Measurements from ENCODE around the gene EEFSEC.

The EEFSEC gene

GRCh38 chr3:128275316-128276145, 122.2 kb downstream of the EEFSEC start:
- DNase-seq: no peak

GRCh38 chr3:128276146-128276435, 122.8 kb downstream of the EEFSEC start:
- DNase-seq: no peak

- no peak for DNase-seq
Measured at GRCh38 chr3:128276577-128277183, 123.4 kb downstream of the EEFSEC start.

GRCh38 chr3:128277378-128278069, 124.2 kb downstream of the EEFSEC start:
- no peak for DNase-seq

DNA sequence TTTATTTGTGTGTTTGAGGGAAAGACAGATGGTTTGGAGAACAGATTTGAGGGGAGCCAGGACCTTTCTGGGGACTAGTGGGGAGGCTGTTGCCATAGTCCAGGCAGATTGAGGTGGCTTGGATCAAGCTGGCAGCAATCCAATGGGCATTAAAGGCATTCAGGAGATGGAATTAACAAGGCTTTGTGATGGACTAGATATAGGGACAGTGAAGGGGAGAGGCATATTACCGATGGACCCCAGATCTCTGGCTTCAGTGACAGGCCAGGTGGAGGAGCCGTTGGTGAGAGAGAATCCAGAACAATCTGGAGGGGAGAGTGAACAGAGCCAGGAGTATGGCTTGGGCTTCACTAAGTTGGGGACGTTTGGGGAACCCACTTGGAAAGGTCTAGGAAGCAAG, 124.8 kb downstream of the EEFSEC start:
- no peak for DNase-seq

DNA sequence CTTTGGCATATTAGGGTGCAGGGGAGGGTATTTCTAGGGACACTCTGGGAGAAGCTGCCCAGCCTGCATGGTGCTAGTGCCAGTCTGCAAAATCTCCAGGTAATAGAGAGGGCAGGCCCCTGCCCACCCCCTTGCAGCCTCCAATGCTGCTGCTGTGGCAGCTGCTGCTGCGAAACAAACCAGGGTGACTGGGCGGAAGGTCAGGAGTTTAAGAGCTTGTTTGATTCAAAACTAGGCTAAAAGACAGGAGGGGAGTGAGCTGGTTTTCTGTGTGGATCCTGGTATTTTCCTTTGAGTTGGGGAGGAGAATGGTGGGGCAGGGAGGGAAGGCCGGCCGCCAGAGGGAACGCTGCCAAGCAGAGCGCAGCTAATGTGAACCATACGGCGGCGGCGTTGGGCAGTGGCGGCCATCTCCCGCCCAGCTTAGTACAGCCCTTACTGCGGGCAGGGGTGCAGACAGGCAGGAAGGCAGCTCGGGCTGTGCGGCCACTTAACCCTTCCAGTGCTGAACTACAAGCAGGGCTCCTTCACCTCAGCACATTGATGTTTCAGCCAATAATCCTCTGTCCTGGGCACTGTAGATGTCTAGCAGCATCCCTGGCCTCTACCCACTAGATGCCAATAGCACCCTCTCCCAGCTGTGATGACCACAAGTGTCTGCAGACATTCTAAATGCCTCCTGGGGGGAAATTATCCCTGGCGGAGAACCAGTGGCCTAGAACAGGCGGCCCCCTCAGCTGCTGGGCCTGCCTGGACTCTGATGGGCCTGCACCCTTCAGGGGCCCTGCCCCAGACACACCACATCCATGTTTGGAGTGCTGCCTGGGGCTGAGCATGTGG, 125.7 kb downstream of the EEFSEC start:
- no peak for DNase-seq

DNA sequence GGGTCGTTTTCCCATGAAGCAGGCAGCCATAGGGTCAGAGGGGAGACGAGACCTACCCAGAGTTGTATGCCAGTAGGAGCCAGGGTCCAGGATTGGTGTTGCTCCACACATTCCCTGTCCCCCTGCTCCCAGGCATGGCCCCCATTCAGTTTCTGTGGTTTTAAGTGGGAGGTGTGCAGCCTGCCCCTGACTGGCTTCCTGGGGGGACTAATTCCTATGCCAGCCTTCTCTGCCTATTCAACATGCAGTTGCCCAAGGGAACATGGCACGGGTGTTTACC, 126.3 kb downstream of the EEFSEC start:
- DNase-seq: no peak

DNA sequence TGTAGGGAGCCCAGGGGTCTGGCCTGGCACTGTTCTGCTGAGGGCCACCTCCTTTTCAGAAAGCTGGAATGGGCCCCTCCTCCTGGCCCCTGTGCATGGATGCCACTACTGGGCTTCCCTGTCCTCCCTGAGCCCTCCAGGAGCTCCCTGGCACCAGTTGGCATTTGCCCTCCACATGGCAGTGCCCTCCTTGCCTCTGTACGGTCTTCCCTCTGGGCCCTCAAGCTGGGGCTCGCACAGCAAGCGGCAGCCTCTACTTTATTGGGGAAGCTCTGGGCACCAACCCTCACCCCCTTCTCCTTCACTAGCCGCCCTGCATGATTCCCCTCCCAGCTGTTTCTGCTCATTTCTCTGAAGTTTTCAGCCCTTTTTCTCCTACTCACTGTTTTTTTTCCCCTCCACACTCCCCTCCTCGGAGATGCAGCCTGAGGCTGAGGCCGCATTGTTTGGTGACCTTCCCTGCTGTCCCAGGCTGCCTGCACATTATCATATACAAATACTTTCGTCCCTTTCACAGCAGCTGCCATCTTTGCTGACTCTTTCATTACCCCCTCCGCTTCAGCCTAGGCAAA, 127.3 kb downstream of the EEFSEC start:
- DNase-seq: no peak

DNA sequence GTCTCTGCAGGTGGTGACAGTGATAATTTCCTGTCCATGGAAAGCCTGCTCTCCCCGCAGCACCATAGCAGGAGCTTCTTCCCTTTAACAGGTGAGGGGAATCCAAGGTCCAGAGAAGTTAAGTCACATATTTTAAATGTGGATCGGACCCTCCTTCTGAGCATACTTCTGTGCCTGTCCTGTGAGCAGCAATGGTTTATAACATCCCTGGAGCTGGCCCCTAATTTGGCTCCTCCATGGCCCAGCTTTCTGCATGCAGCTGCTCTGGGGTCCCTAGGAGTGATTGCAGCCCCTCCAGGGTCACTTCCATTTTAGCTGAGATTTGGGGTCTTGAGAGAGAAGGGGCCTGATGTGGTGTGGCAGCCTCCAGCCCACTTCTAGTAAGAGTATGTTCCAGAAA, 127.8 kb downstream of the EEFSEC start:
- DNase-seq: no peak

- DNase-seq: no peak
Measured at GRCh38 chr3:128281461-128282367, 128.4 kb downstream of the EEFSEC start.

- DNase-seq: no peak
Measured at GRCh38 chr3:128282380-128283196, 129.3 kb downstream of the EEFSEC start.

GRCh38 chr3:128283421-128283820, 130.1 kb downstream of the EEFSEC start:
- no peak for DNase-seq

- no peak for DNase-seq
Measured at GRCh38 chr3:128285042-128285966, 132.0 kb downstream of the EEFSEC start.

- DNase-seq: no peak
Measured at GRCh38 chr3:128285967-128286321, 132.7 kb downstream of the EEFSEC start.

GRCh38 chr3:128286691-128287090, 133.4 kb downstream of the EEFSEC start:
- DNase-seq: no peak

DNA sequence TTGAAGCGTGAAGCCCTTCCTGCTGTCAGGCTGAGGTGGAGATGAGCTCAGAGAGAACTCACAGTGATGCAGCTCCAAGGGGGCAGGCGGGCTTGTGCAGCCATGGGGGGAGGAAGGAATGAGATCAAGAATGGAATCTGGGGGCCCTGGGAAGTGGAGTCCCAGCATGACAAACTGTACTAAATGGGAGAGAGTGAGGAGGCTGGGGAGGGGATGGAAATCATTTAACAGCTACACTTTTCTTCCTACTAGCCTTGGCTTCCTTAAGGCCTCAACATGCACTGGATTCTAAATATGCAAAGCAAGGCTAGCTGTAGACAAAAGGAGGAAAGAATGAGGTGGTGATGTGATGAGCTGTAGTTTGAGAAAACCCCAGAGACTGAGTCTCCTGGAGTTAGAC, 133.9 kb downstream of the EEFSEC start:
- DNase-seq: no peak

- no peak for DNase-seq
Measured at GRCh38 chr3:128289534-128289933, 136.3 kb downstream of the EEFSEC start.

- DNase-seq: no peak
Measured at GRCh38 chr3:128290484-128290883, 137.2 kb downstream of the EEFSEC start.

- DNase-seq: no peak
Measured at GRCh38 chr3:128293930-128294329, 140.6 kb downstream of the EEFSEC start.

- no peak for DNase-seq
Measured at GRCh38 chr3:128294999-128295468, 141.8 kb downstream of the EEFSEC start.
